IMR-90 (cell line): ENCODE measurements around the gene ATXN1.

Source experiments
- CEBPB ChIP-seq: IDR thresholded peaks from 2 replicates; pipeline ENCODE4 v1.6.1; 2012; ENCODE audit warnings: low read depth, low read length, improper control_type of control experiment
- NFE2L2 ChIP-seq: fragments of 150-350 bp; IDR thresholded peaks from 2 replicates; pipeline ENCODE4 v1.6.1; 2016; ENCODE audit warnings: low read depth, mild to moderate bottlenecking, low read length
- POLR2A ChIP-seq: IDR thresholded peaks from 2 replicates; pipeline ENCODE4 v1.6.1; 2012; ENCODE audit warnings: mild to moderate bottlenecking, low read depth, low read length
- RAD21 ChIP-seq: IDR thresholded peaks from 2 replicates; pipeline ENCODE4 v1.6.1; 2012; ENCODE audit warnings: low read length, improper control_type of control experiment
- RCOR1 ChIP-seq: IDR thresholded peaks from 2 replicates; pipeline ENCODE4 v1.6.1; 2012; ENCODE audit warnings: mild to moderate bottlenecking, low read length, improper control_type of control experiment; ENCODE audit not compliant: insufficient replicate concordance
- RFX5 ChIP-seq: IDR thresholded peaks from 2 replicates; pipeline ENCODE4 v1.8.0; 2012; ENCODE audit warnings: low read depth, mild to moderate bottlenecking, low read length, moderate library complexity
- SMC3 ChIP-seq: fragments of 150-350 bp; IDR thresholded peaks from 2 replicates; pipeline ENCODE4 v1.6.1; 2016; ENCODE audit warnings: low read depth, mild to moderate bottlenecking, antibody characterized with exemption, low read length, moderate library complexity
- TF ChIP-seq, protein P1 (sequence below): conservative IDR thresholded peaks from 2 replicates; pipeline ENCODE4 v1.5.1; 2012; ENCODE audit warnings: mild to moderate bottlenecking, low read depth, low read length, improper control_type of control experiment
- TF ChIP-seq, protein P2 (sequence below): fragments of 150-350 bp; IDR thresholded peaks from 2 replicates; pipeline ENCODE4 v1.6.1; 2017; ENCODE audit warnings: mild to moderate bottlenecking, antibody characterized with exemption, low read length, low read depth
- TF ChIP-seq, protein P3 (sequence below): fragments of 150-350 bp; IDR thresholded peaks from 2 replicates; pipeline ENCODE4 v1.6.1; 2016; ENCODE audit warnings: low read depth, mild to moderate bottlenecking, low read length, moderate library complexity, borderline replicate concordance

DNA sequence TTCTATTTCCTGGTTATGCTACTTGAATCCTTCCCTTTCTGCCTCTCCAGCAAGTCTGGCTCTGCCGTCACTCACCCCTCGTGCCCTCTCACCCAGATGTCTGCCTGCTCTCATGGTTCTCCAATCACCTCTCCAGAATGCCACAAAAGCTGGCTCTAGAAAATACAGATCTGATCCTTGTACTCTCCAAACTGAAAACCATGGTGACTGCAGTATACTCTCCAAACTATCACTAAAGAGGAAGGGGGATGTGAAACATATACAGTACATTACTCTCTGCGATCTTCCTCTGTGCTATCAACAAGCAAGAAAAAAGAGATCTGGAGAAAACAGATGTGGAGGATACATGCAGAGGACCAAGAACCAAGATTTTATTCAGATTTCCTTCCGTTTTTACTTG, 91.1 kb downstream of the ATXN1 start:
- TF ChIP-seq SMC3: no peak
- no peak for TF ChIP-seq RAD21
- TF ChIP-seq, protein P1, sequence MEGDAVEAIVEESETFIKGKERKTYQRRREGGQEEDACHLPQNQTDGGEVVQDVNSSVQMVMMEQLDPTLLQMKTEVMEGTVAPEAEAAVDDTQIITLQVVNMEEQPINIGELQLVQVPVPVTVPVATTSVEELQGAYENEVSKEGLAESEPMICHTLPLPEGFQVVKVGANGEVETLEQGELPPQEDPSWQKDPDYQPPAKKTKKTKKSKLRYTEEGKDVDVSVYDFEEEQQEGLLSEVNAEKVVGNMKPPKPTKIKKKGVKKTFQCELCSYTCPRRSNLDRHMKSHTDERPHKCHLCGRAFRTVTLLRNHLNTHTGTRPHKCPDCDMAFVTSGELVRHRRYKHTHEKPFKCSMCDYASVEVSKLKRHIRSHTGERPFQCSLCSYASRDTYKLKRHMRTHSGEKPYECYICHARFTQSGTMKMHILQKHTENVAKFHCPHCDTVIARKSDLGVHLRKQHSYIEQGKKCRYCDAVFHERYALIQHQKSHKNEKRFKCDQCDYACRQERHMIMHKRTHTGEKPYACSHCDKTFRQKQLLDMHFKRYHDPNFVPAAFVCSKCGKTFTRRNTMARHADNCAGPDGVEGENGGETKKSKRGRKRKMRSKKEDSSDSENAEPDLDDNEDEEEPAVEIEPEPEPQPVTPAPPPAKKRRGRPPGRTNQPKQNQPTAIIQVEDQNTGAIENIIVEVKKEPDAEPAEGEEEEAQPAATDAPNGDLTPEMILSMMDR: no peak
- TF ChIP-seq, protein P2, sequence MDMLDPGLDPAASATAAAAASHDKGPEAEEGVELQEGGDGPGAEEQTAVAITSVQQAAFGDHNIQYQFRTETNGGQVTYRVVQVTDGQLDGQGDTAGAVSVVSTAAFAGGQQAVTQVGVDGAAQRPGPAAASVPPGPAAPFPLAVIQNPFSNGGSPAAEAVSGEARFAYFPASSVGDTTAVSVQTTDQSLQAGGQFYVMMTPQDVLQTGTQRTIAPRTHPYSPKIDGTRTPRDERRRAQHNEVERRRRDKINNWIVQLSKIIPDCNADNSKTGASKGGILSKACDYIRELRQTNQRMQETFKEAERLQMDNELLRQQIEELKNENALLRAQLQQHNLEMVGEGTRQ: no peak
- no peak for TF ChIP-seq POLR2A
- TF ChIP-seq CEBPB: no peak
- no peak for TF ChIP-seq NFE2L2
- TF ChIP-seq RFX5: no peak
- TF ChIP-seq RCOR1: no peak
- TF ChIP-seq, protein P3, sequence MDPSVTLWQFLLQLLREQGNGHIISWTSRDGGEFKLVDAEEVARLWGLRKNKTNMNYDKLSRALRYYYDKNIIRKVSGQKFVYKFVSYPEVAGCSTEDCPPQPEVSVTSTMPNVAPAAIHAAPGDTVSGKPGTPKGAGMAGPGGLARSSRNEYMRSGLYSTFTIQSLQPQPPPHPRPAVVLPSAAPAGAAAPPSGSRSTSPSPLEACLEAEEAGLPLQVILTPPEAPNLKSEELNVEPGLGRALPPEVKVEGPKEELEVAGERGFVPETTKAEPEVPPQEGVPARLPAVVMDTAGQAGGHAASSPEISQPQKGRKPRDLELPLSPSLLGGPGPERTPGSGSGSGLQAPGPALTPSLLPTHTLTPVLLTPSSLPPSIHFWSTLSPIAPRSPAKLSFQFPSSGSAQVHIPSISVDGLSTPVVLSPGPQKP: no peak
